Smooth muscle cell (in vitro differentiated cells): ENCODE data around the gene SLC7A8. TPM values are rescaled to one million over a fixed set of nuclear protein-coding genes. Genes with fewer than 3 reads are reported as not detected.

ENCODE experiments used
- DNase-seq: peaks from one replicate; lab custom pipeline; 2025; ENCODE audit not compliant: unreplicated experiment; lab: John Stamatoyannopoulos, UW
- H2AFZ ChIP-seq: fragments of 200-600 bp; sonication (generic); 2 replicates; pipeline ENCODE4 v1.6.0; 2016; ENCODE audit warnings: antibody characterized with exemption, low read depth, mild to moderate bottlenecking
- H3F3A ChIP-seq: fragments of 200-600 bp; sonication (generic); 2 replicates; pipeline ENCODE4 v1.6.0; 2017; ENCODE audit warnings: antibody characterized with exemption, low read depth
- H3K27ac ChIP-seq: fragments of 200-600 bp; sonication (generic); 2 replicates; pipeline ENCODE4 v1.5.1; 2016; ENCODE audit warnings: low read depth, mild to moderate bottlenecking
- H3K27me3 ChIP-seq: fragments of 200-600 bp; sonication (generic); 2 replicates; pipeline ENCODE4 v1.6.1; 2016; ENCODE audit warnings: low read depth, mild to moderate bottlenecking
- H3K36me3 ChIP-seq: fragments of 200-600 bp; sonication (generic); 2 replicates; pipeline ENCODE4 v1.5.1; 2016; ENCODE audit warnings: low read depth
- H3K4me1 ChIP-seq: fragments of 200-600 bp; sonication (generic); 2 replicates; pipeline ENCODE4 v1.5.1; 2016; ENCODE audit warnings: low read depth
- H3K4me2 ChIP-seq: fragments of 200-600 bp; sonication (generic); 2 replicates; pipeline ENCODE4 v1.6.0; 2016; ENCODE audit warnings: mild to moderate bottlenecking
- H3K4me3 ChIP-seq: fragments of 200-600 bp; sonication (generic); 2 replicates; pipeline ENCODE4 v1.5.1; 2016; ENCODE audit warnings: mild to moderate bottlenecking
- H3K79me2 ChIP-seq: fragments of 200-600 bp; sonication (generic); 2 replicates; pipeline ENCODE4 v1.6.0; 2016; ENCODE audit warnings: low read depth, mild to moderate bottlenecking
- H3K9ac ChIP-seq: fragments of 200-600 bp; sonication (generic); 2 replicates; pipeline ENCODE4 v1.6.0; 2016; ENCODE audit warnings: low read depth
- H3K9me3 ChIP-seq: fragments of 200-600 bp; sonication (generic); replicated peaks from 2 replicates; pipeline ENCODE4 v1.5.1; 2016; ENCODE audit warnings: low read depth
- H4K20me1 ChIP-seq: fragments of 200-600 bp; sonication (generic); 2 replicates; pipeline ENCODE4 v1.6.0; 2016; ENCODE audit warnings: low read depth
- CTCF ChIP-seq: fragments of 200-600 bp; sonication (generic); IDR thresholded peaks from 2 replicates; pipeline ENCODE4 v1.5.1; 2017; ENCODE audit warnings: borderline replicate concordance, mild to moderate bottlenecking, antibody characterized with exemption; ENCODE audit not compliant: insufficient read depth, poor library complexity, severe bottlenecking
- WGBS: methylation state at CpG from one replicate; pipeline ENCODE4 v1.1.7; 2016; ENCODE audit warnings: low lambda C conversion rate; 5-methylcytosine and 5-hydroxymethylcytosine counted together
- polyA plus RNA-seq: library from polyadenylated mRNA; unstranded; fragments of >200 nt; fragmentation: Nextera tagmentation; extraction: Ambion mirVana; gene quantifications from 2 replicates; pipeline ENCODE4 v1.2.1, GENCODE V29; 2016
- total RNA-seq: library from RNA; depleted of rRNA; stranded (reverse); fragments of >200 nt; gene quantifications from 2 replicates; pipeline ENCODE4 v1.2.3, GENCODE V29; 2014

The SLC7A8 gene
- total and polyA plus RNA-seq, 2 experiments from 2014 or later, result 16.4 to 26.0 TPM

- no peak overlapping the region for H3K4me3 ChIP-seq
- H3K79me2 ChIP-seq, result no peaks in the 10 kb centered on the region
- no peak overlapping the region for H3K9ac ChIP-seq
- WGBS, result 99% methylated on average over 4 of the region's 4 CpGs
- H2AFZ ChIP-seq, result no peak overlapping the region
- H3K4me2 ChIP-seq, result no peak overlapping the region
- no peaks in the 10 kb centered on the region for H3K9me3 ChIP-seq
- H3K27me3 ChIP-seq, result no peaks in the 10 kb centered on the region
- H3K27ac ChIP-seq, result no peak overlapping the region
- peaks cover 5% of the 10 kb centered on the region for H3F3A ChIP-seq
- H3K36me3 ChIP-seq, result no peaks in the 10 kb centered on the region
- H4K20me1 ChIP-seq, result no peaks in the 10 kb centered on the region
- no peak for TF ChIP-seq CTCF
- no peak for DNase-seq
- peaks cover 12% of the 10 kb centered on the region for H3K4me1 ChIP-seq
These were observed 40.6 kb downstream of the SLC7A8 start for GRCh38 chr14:23142826-23143225.

GRCh38 chr14:23141706-23142444 is 41.6 kb downstream of the SLC7A8 start:
- no peak overlapping the region for H3K4me3 ChIP-seq
- no peaks in the 10 kb centered on the region for H3K27me3 ChIP-seq
- peaks cover 12% of the 10 kb centered on the region for H3K4me1 ChIP-seq
- no peak for DNase-seq
- H3K27ac ChIP-seq, result no peak overlapping the region
- no peak overlapping the region for H3K9ac ChIP-seq
- H3K79me2 ChIP-seq, result no peaks in the 10 kb centered on the region
- no peaks in the 10 kb centered on the region for H4K20me1 ChIP-seq
- H3K4me2 ChIP-seq, result no peak overlapping the region
- H2AFZ ChIP-seq, result no peak overlapping the region
- H3K36me3 ChIP-seq, result no peaks in the 10 kb centered on the region
- peaks cover 5% of the 10 kb centered on the region for H3F3A ChIP-seq
- TF ChIP-seq CTCF, result no peak
- H3K9me3 ChIP-seq, result no peaks in the 10 kb centered on the region
- WGBS, result 60% methylated on average over 7 of the region's 7 CpGs

GRCh38 chr14:23140371-23140770 is 43.1 kb downstream of the SLC7A8 start:
- Histone ChIP-seq H4K20me1 (no peaks in the 10 kb centered on the region), H3F3A (peaks cover 5% of the 10 kb centered on the region), H3K9ac (no peak overlapping the region), H3K27ac (no peak overlapping the region), H3K36me3 (no peaks in the 10 kb centered on the region), H3K9me3 (no peaks in the 10 kb centered on the region), H3K4me1 (no peaks in the 10 kb centered on the region), H3K27me3 (no peaks in the 10 kb centered on the region), H2AFZ (no peak overlapping the region), H3K79me2 (no peaks in the 10 kb centered on the region), H3K4me3 (no peak overlapping the region), H3K4me2 (no peak overlapping the region)
- TF ChIP-seq CTCF, result no peak
- 89% methylated on average over 6 of the region's 6 CpGs for WGBS
- DNase-seq, result no peak

GRCh38 chr14:23139874-23140273 is 43.6 kb downstream of the SLC7A8 start:
- no peak for TF ChIP-seq CTCF
- peaks cover 5% of the 10 kb centered on the region for H3F3A ChIP-seq
- no peak overlapping the region for H3K27ac ChIP-seq
- no peaks in the 10 kb centered on the region for H3K79me2 ChIP-seq
- no peak overlapping the region for H2AFZ ChIP-seq
- H3K9ac ChIP-seq, result no peak overlapping the region
- H3K36me3 ChIP-seq, result no peaks in the 10 kb centered on the region
- no peak overlapping the region for H3K4me3 ChIP-seq
- H3K4me2 ChIP-seq, result no peak overlapping the region
- no peaks in the 10 kb centered on the region for H4K20me1 ChIP-seq
- DNase-seq, result no peak
- WGBS, result 100% methylated on average over 2 of the region's 2 CpGs
- no peaks in the 10 kb centered on the region for H3K4me1 ChIP-seq
- no peaks in the 10 kb centered on the region for H3K27me3 ChIP-seq
- no peaks in the 10 kb centered on the region for H3K9me3 ChIP-seq
